HepG2 (cell line): ENCODE results near the gene SMYD4. TPM values are rescaled to one million over a fixed set of nuclear protein-coding genes. Genes with fewer than 3 reads are reported as not detected.

Experiments
- ATAC-seq: fragments of 200-7000 bp; cut with Tn5 transposase; 3 replicates; pipeline ENCODE4 v1.9.1; 2020; ENCODE audit warnings: mild to moderate bottlenecking, moderate library complexity
- BruUV-seq: library from RNA; stranded (reverse); fragments of 400-500 nt; replicated peaks from 2 replicates; lab custom pipeline; 2021; lab: Mats Ljungman, UMichigan
- CTCF ChIA-PET: fragments of 300-600 bp; formaldehyde crosslinking; extraction: SDS; loops from one replicate; lab custom pipeline; 2021; ENCODE audit warnings: low total read pairs, inconsistent platforms, low intra/inter-chr PET ratio; lab: Yijun Ruan, JAX
- POLR2A ChIA-PET: fragments of 350-600 bp; sonication (Branson Sonifier 250); formaldehyde crosslinking; loops from one replicate; lab custom pipeline; 2020; ENCODE audit warnings: antibody characterized with exemption, inconsistent platforms; lab: Yijun Ruan, JAX
- DNase-seq: peaks from one replicate; pipeline ENCODE4 v3.0.0-alpha.2; 2015; ENCODE audit warnings: low spot score
- FAIRE-seq: peaks from 3 replicates; lab custom pipeline; 2011; peaks lifted over from hg19 to GRCh38; lab: Jason Lieb, UNC
- H2AFZ ChIP-seq: one replicate; pipeline ENCODE4 v1.6.1; 2011; ENCODE audit warnings: low read length, inconsistent platforms
- H3K27ac ChIP-seq: fragments of 300-600 bp; 3 replicates; pipeline ENCODE4 v1.8.0; 2011; ENCODE audit warnings: mixed run types, mild to moderate bottlenecking, mixed read lengths, low read length, inconsistent platforms; ENCODE audit not compliant: insufficient read depth; ENCODE audit errors: extremely low read length
- H3K27me3 ChIP-seq, 2 experiments: fragments of 200-600 bp in 1 of 2; 2 replicates in 1 of 2; 3 replicates in 1 of 2; pipeline versions ENCODE4 v1.6.0 to v1.8.0; 2011; ENCODE audit warnings: low read length in 2 of 2, mild to moderate bottlenecking in 2 of 2, moderate library complexity in 2 of 2, inconsistent platforms in 1 of 2; ENCODE audit not compliant: insufficient read depth in 2 of 2, control insufficient read depth in 1 of 2
- H3K36me3 ChIP-seq, 2 experiments: fragments of 200-600 bp in 1 of 2; replicated peaks in 1 of 2; 2 replicates in 1 of 2; 3 replicates in 1 of 2; pipeline versions ENCODE4 v1.5.1 to v1.8.0; 2011; ENCODE audit warnings: low read length in 2 of 2, inconsistent platforms in 1 of 2; ENCODE audit not compliant: insufficient read depth in 2 of 2, control insufficient read depth in 1 of 2
- H3K4me1 ChIP-seq: 2 replicates; pipeline ENCODE4 v1.5.1; 2012; ENCODE audit warnings: low read length, inconsistent platforms; ENCODE audit not compliant: insufficient read depth
- H3K4me2 ChIP-seq: 2 replicates; pipeline ENCODE4 v1.6.0; 2011; ENCODE audit warnings: low read depth, low read length, inconsistent platforms
- H3K4me3 ChIP-seq, 3 experiments: fragments of 200-600 bp in 1 of 3; sonication (generic), shearing (Covaris generic) in 1 of 3; replicated peaks in 1 of 3; 2 replicates each; pipeline ENCODE4 v1.5.1; 2011 to 2016; ENCODE audit warnings: low read length in 3 of 3, inconsistent platforms in 2 of 3, low read depth in 2 of 3, mild to moderate bottlenecking in 2 of 3, control low read depth in 1 of 3, mixed read lengths in 1 of 3; ENCODE audit not compliant: insufficient read depth in 1 of 3
- H3K79me2 ChIP-seq: one replicate; pipeline ENCODE4 v1.6.1; 2011; ENCODE audit warnings: low read length, inconsistent platforms; ENCODE audit not compliant: insufficient read depth
- H3K9ac ChIP-seq: 2 replicates; pipeline ENCODE4 v1.6.0; 2011; ENCODE audit warnings: mild to moderate bottlenecking, low read depth, low read length, inconsistent platforms; ENCODE audit not compliant: insufficient read depth
- H3K9me3 ChIP-seq: 2 replicates; pipeline ENCODE4 v1.5.1; 2012; ENCODE audit warnings: mild to moderate bottlenecking, low read length
- H4K20me1 ChIP-seq: 2 replicates; pipeline ENCODE4 v1.6.0; 2011; ENCODE audit warnings: inconsistent platforms, mild to moderate bottlenecking, low read length, moderate library complexity; ENCODE audit not compliant: insufficient read depth
- ATF6 ChIP-seq: sonication (generic); formaldehyde crosslinking; conservative IDR thresholded peaks from 2 replicates; pipeline ENCODE4 v1.4.0; 2020; ENCODE audit warnings: missing genetic modification reagents
- CBFB ChIP-seq: sonication (generic); formaldehyde crosslinking; IDR thresholded peaks from 2 replicates; pipeline ENCODE4 v1.4.0; 2020; ENCODE audit warnings: missing genetic modification reagents
- CCAR2 ChIP-seq: fragments of 200-400 bp; formaldehyde crosslinking; optimal IDR thresholded peaks from 2 replicates; pipeline ENCODE3; 2018; ENCODE audit warnings: low read depth, mild to moderate bottlenecking, low read length, moderate library complexity
- GTF3A ChIP-seq: sonication (generic); formaldehyde crosslinking; conservative IDR thresholded peaks from 2 replicates; pipeline ENCODE4 v1.4.0; 2020; ENCODE audit warnings: mild to moderate bottlenecking, missing genetic modification reagents
- MXD1 ChIP-seq: sonication (generic); formaldehyde crosslinking; IDR thresholded peaks from 2 replicates; pipeline ENCODE4 v1.4.0; 2020; ENCODE audit warnings: mild to moderate bottlenecking, missing genetic modification reagents
- POLR2A ChIP-seq, 2 experiments: IDR thresholded peaks; 2 replicates each; pipeline ENCODE4 v1.6.1; 2011; ENCODE audit warnings: low read depth in 2 of 2, low read length in 2 of 2, mild to moderate bottlenecking in 1 of 2, moderate library complexity in 1 of 2; ENCODE audit not compliant: insufficient read depth in 1 of 2
- SETDB1 ChIP-seq: sonication (generic); formaldehyde crosslinking; IDR thresholded peaks from 2 replicates; pipeline ENCODE4 v1.5.1; 2020; ENCODE audit warnings: missing genetic modification reagents, mild to moderate bottlenecking, borderline replicate concordance
- SP2 ChIP-seq: sonication (generic); formaldehyde crosslinking; IDR thresholded peaks from 2 replicates; pipeline ENCODE4 v1.5.1; 2020; ENCODE audit warnings: mild to moderate bottlenecking, missing genetic modification reagents
- TIGD3 ChIP-seq: sonication (generic); formaldehyde crosslinking; IDR thresholded peaks from 2 replicates; pipeline ENCODE4 v1.5.1; 2020; ENCODE audit warnings: mild to moderate bottlenecking, missing genetic modification reagents, borderline replicate concordance
- TRIM22 ChIP-seq: fragments of 450-650 bp; IDR thresholded peaks from 2 replicates; pipeline ENCODE4 v1.6.1; 2017
- ZMYM3 ChIP-seq: sonication (generic); formaldehyde crosslinking; IDR thresholded peaks from 2 replicates; pipeline ENCODE4 v1.5.1; 2020; ENCODE audit warnings: mild to moderate bottlenecking, missing genetic modification reagents
- ZNF121 ChIP-seq: sonication (generic); formaldehyde crosslinking; IDR thresholded peaks from 2 replicates; pipeline ENCODE4 v1.5.0; 2020; ENCODE audit warnings: mild to moderate bottlenecking, missing genetic modification reagents
- ZNF326 ChIP-seq: sonication (generic); formaldehyde crosslinking; IDR thresholded peaks from 2 replicates; pipeline ENCODE4 v1.4.0; 2020; ENCODE audit warnings: missing genetic modification reagents, borderline replicate concordance
- ZNF552 ChIP-seq: sonication (generic); formaldehyde crosslinking; IDR thresholded peaks from 2 replicates; pipeline ENCODE4 v1.9.0; 2022; ENCODE audit warnings: missing genetic modification reagents, mild to moderate bottlenecking, borderline replicate concordance
- ZNF607 ChIP-seq: sonication (generic); formaldehyde crosslinking; IDR thresholded peaks from 2 replicates; pipeline ENCODE4 v1.5.1; 2020; ENCODE audit warnings: missing genetic modification reagents, mild to moderate bottlenecking, borderline replicate concordance
- WGBS: methylation state at CpG from one replicate; pipeline ENCODE4 v1.1.6; 2017; ENCODE audit warnings: low lambda C conversion rate; 5-methylcytosine and 5-hydroxymethylcytosine counted together
- in situ Hi-C: cut with HindIII; loops from 2 replicates; pipeline ENCODE4 v1.10.0; 2017; ENCODE audit warnings: low pct_unique_long_range_greater_than_20kb; ENCODE audit not compliant: extremely low pct_ligation_motif_present
- intact Hi-C: fragments of 100-400 bp; cut with micrococcal nuclease; formaldehyde crosslinking; loops from one replicate; pipeline ENCODE4 v1.10.0; 2022; ENCODE audit not compliant: unreplicated experiment
- polyA plus RNA-seq, 8 experiments: library from polyadenylated mRNA; depleted of rRNA in 3 of 8; stranded (reverse) in 7 of 8; unstranded in 1 of 8; fragments of >200 nt; fragmentation: Illumina TruSeq in 4 of 8; extraction: Trizol in 4 of 8; gene quantifications; 2 replicates each; pipeline versions ENCODE4 v1.2.1 to v1.2.3, GENCODE V29; 2011 to 2016; ENCODE audit warnings: low read depth in 4 of 8, missing spikeins in 1 of 8, mixed read lengths in 1 of 8; ENCODE audit not compliant: insufficient read depth in 1 of 8
- total RNA-seq, 5 experiments: library from RNA; depleted of rRNA; stranded (reverse); fragments of >200 nt; fragmentation: Illumina TruSeq; extraction: Trizol; gene quantifications; 2 replicates each; pipeline ENCODE4 v1.2.3, GENCODE V29; 2016; ENCODE audit warnings: low read depth in 1 of 5

SMYD4 gene
- total and polyA plus RNA-seq, 2 of the 13 experiments (the other 11 are each of a cell fraction or from before 2014, with no cell fraction given), result 7.4 to 11.3 TPM

- Histone ChIP-seq H3K36me3 (peaks cover 7 to 35% of the 10 kb centered on the region in 2 experiments; a peak in 4 of 5 replicates), H3K4me1 (peaks cover 35% of the 10 kb centered on the region), H3K27ac (no peak overlapping the region), H2AFZ (no peak overlapping the region), H3K27me3 (no peaks in the 10 kb centered on the region), H3K4me2 (no peak overlapping the region), H3K4me3 (no peak overlapping the region), H4K20me1 (no peaks in the 10 kb centered on the region), H3K9ac (no peak overlapping the region), H3K79me2 (peaks cover 3% of the 10 kb centered on the region), H3K9me3 (no peaks in the 10 kb centered on the region)
- ChIA-PET CTCF (no interaction called here), POLR2A (interaction anchor here (4.4 kb wide), 1 partner anchor 91 kb away, joined by 44 read pairs; no protein-coding TSS in a partner anchor)
- DNase-seq (no peak), FAIRE-seq (no peak), ATAC-seq (no peak)
- intact Hi-C loops, result no loop called here
- WGBS, result 91% methylated on average over 6 of the region's 6 CpGs
- BruUV-seq, result no TSS peak
- TF ChIP-seq ZMYM3 (CRISPR knock-in tag), result no peak
- TF ChIP-seq MXD1 (CRISPR knock-in tag), result no peak
- no peak for TF ChIP-seq SETDB1 (CRISPR knock-in tag)
- TF ChIP-seq GTF3A (CRISPR knock-in tag), result no peak
- no peak for TF ChIP-seq ZNF552 (CRISPR knock-in tag)
- TF ChIP-seq ZNF607 (CRISPR knock-in tag), result no peak
- in situ Hi-C loops, result no loop called here
Observed at GRCh38 chr17:1807890-1808289, 21.8 kb downstream of the SMYD4 start.

GRCh38 chr17:1803280-1803679, 26.4 kb downstream of the SMYD4 start:
- in situ Hi-C loops, result no loop called here
- BruUV-seq, result no TSS peak
- Histone ChIP-seq H3K36me3 (peaks cover 9 to 48% of the 10 kb centered on the region in 2 experiments; a peak in 4 of 5 replicates), H3K27ac (no peak overlapping the region), H3K4me3 (no peak overlapping the region), H2AFZ (no peak overlapping the region), H3K79me2 (no peaks in the 10 kb centered on the region), H3K9me3 (no peaks in the 10 kb centered on the region), H3K4me2 (no peak overlapping the region), H3K4me1 (peaks cover 3% of the 10 kb centered on the region), H3K27me3 (no peaks in the 10 kb centered on the region)
- DNase-seq, result no peak
- ChIA-PET POLR2A (interaction anchor here (1.0 kb wide), 1 partner anchor 87 kb away, joined by 3 read pairs; no protein-coding TSS in a partner anchor), CTCF (no interaction called here)
- no peak for FAIRE-seq
- ATAC-seq, result no peak
- no peak for TF ChIP-seq CCAR2
- TF ChIP-seq ZNF326, result no peak
- TF ChIP-seq SP2 (CRISPR knock-in tag), result no peak
- TF ChIP-seq ATF6 (CRISPR knock-in tag), result no peak
- TF ChIP-seq TIGD3, result no peak
- no peak for TF ChIP-seq POLR2A (IDR thresholded peaks at IDR 0.05; ENCODE audit: insufficient read depth in 1 of 2, low read depth in 2 of 2, low read length in 2 of 2)
- no peak for TF ChIP-seq ZNF121
- TF ChIP-seq CBFB (CRISPR knock-in tag), result no peak
- no peak for TF ChIP-seq TRIM22
- TF ChIP-seq, all 625 proteins: peak for 0
- H3K9ac ChIP-seq, result no peak overlapping the region
- intact Hi-C loops, result no loop called here
- H4K20me1 ChIP-seq, result no peaks in the 10 kb centered on the region
- 98% methylated on average over 6 of the region's 6 CpGs for WGBS
